ENCODE data around the gene ATP5ME. TPM values are rescaled to one million over a fixed set of nuclear protein-coding genes. Genes with fewer than 3 reads are reported as not detected.

ATP5ME gene
- total and polyA plus RNA-seq, 4 donors, result 31.4 to 621 (median 169) TPM

GRCh38 chr4:688854-689681 is 15.0 kb upstream of the ATP5ME start, which contains the start of gene SLC49A3:
Gene SLC49A3, minus strand, starts transcription at chr4:689151. Its CDS starts 24 bp downstream, at chr4:689127.
- Histone ChIP-seq H3K4me1 (ENCODE audit: control insufficient read depth in 4 of 4, insufficient read depth in 4 of 4, low read length in 3 of 4) (peaks cover 9 to 25% (median 21%) of the 10 kb centered on the region in 4 donors), H3K27ac (ENCODE audit: low read depth in 1 of 2, low read length in 2 of 2) (peak within 1 kb of the TSS; percentile 68 to 79), H3K4me3 (ENCODE audit: low read depth in 1 of 3, low read length in 3 of 3) (peak within 1 kb of the TSS in 2 of 3 donors; percentile 18 to 50), H3K36me3 (ENCODE audit: control insufficient read depth in 4 of 4, insufficient read depth in 3 of 4, low read depth in 1 of 4, low read length in 3 of 4) (no peaks in the 10 kb centered on the region), H3K9ac (ENCODE audit: low read depth in 1 of 2, low read length in 2 of 2) (peak within 1 kb of the TSS in 1 of 2 donors; percentile 6), H3K27me3 (ENCODE audit: control insufficient read depth in 4 of 4, insufficient read depth in 4 of 4, low read length in 3 of 4) (no peaks in the 10 kb centered on the region), H3K9me3 (ENCODE audit: control insufficient read depth in 4 of 4, low read length in 3 of 4) (no peaks in the 10 kb centered on the region)
- no peak for DNase-seq (ENCODE audit: low spot score)
- 23% methylated on average over 59 of the region's 59 CpGs for WGBS
- no peak for TF ChIP-seq FOXA2 (IDR thresholded peaks at IDR 0.05)
- TF ChIP-seq, protein P1, sequence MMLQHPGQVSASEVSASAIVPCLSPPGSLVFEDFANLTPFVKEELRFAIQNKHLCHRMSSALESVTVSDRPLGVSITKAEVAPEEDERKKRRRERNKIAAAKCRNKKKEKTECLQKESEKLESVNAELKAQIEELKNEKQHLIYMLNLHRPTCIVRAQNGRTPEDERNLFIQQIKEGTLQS (IDR thresholded peaks at IDR 0.05), result no peak
- TF ChIP-seq RXRA (IDR thresholded peaks at IDR 0.05), result no peak
- TF ChIP-seq FOXA1 (IDR thresholded peaks at IDR 0.05), result no peak

DNA sequence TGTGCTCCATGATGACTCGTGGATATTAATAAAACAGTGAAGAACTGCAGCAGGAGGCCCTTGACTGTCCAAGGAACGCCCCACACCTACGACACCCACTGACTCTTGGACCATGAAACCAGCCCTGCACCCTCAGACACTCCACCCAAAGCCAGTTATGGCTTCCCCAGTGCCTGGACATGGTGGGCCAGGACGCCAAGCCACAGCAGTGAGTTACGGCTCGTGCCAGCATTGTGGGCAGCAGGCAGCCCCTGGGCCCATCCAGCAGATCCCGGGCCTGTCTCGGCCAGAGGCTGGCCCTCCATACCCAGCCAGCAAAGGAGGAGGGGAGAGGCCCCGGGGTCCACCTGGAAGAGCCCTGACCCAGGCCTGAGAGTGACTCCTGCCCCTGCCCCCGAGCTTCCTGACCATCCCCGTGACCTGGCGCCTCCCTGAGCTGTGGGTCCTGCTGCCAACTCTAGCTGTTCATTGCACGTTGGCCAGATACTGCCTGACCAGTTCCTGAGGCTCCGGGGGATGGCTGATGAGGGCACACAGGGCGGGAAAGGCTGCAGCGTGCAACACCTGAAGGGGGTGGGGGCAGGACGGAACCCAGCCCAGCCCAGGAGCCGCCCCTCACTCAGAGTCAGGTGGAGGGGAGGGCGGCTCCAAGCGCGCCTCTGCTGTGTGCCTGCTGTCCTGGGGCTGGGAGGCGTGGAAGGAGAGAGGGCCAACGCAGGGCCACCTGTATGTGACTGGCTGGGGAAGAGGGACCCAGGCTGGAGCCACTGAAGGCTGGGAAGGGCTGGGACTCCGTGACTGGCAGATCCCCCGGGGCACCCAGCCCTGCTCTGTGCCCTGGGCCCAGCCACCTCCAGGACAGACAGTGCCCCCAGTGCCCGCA is 14.1 kb upstream of the ATP5ME start:
- H3K4me3 ChIP-seq (ENCODE audit: low read depth in 1 of 3, low read length in 3 of 3), result peak overlapping the region in 1 of 3 donors; percentile 50
- 67% methylated on average over 26 of the region's 26 CpGs for WGBS
- no peak for TF ChIP-seq TAF1 (conservative IDR thresholded peaks at IDR 0.05)
- peak in 1 of 2 donors; percentile 21 for TF ChIP-seq HNF4A (conservative IDR thresholded peaks at IDR 0.05)
- no peaks in the 10 kb centered on the region for H3K36me3 ChIP-seq (ENCODE audit: control insufficient read depth in 4 of 4, insufficient read depth in 3 of 4, low read depth in 1 of 4, low read length in 3 of 4)
- peak overlapping the region; percentile 68 to 79 for H3K27ac ChIP-seq (ENCODE audit: low read depth in 1 of 2, low read length in 2 of 2)
- H3K4me1 ChIP-seq (ENCODE audit: control insufficient read depth in 4 of 4, insufficient read depth in 4 of 4, low read length in 3 of 4), result peaks cover 9 to 32% (median 21%) of the 10 kb centered on the region in 4 donors
- H3K27me3 ChIP-seq (ENCODE audit: control insufficient read depth in 4 of 4, insufficient read depth in 4 of 4, low read length in 3 of 4), result no peaks in the 10 kb centered on the region
- no peaks in the 10 kb centered on the region for H3K9me3 ChIP-seq (ENCODE audit: control insufficient read depth in 4 of 4, low read length in 3 of 4)
- H3K9ac ChIP-seq (ENCODE audit: low read depth in 1 of 2, low read length in 2 of 2), result no peak overlapping the region
- DNase-seq (ENCODE audit: low spot score), result no peak

DNA sequence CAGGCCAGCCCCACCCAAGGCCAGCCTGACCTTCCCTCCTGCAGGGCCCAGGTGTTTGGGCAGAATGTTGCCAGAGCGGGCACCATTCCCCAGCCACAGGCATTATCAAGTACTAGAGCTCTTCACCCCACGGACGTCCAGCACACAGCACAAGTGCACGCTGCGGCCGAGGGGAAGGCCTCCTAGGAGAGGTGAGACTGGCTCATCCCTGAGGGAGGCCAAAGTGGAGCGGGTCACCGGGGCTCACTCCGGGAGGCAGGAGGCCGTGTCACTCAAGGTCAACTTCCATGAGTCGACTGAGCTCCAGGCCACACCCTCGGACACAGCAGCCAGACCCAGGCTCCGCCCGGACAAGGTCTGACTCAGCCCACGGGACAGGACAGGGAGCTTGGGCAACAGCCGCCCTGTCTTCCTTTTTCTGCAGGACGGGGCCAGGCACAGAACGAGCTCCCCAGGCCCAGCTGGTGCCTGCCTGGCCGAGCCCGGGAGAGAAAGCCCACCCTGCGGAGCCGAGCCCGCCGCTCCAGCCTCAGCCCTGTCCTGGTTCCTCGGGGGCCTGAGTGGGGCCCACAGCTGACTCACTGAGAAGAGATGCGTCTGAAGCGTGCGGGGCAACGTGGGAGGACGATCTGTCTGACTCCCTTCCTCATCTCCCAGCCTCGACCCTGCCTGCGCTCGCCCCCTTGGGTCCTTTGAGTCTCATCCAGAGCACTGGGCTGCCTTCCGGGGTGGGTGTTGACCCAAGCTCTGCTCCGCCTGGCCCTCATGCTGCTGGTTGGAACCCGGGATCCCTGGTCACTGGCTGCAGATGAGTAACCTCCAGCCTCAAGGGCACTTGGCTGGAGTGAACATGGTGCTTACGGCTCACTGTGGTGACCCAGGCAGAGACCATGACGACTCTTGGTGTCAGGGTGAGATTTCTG is 13.2 kb upstream of the ATP5ME start:
- no peaks in the 10 kb centered on the region for H3K27me3 ChIP-seq (ENCODE audit: control insufficient read depth in 4 of 4, insufficient read depth in 4 of 4, low read length in 3 of 4)
- peaks cover 9 to 32% (median 19%) of the 10 kb centered on the region in 4 donors for H3K4me1 ChIP-seq (ENCODE audit: control insufficient read depth in 4 of 4, insufficient read depth in 4 of 4, low read length in 3 of 4)
- no peaks in the 10 kb centered on the region for H3K9me3 ChIP-seq (ENCODE audit: control insufficient read depth in 4 of 4, low read length in 3 of 4)
- peak overlapping the region in 1 of 3 donors; percentile 3 for H3K4me3 ChIP-seq (ENCODE audit: low read depth in 1 of 3, low read length in 3 of 3)
- no peak for DNase-seq (ENCODE audit: low spot score)
- no peak overlapping the region for H3K9ac ChIP-seq (ENCODE audit: low read depth in 1 of 2, low read length in 2 of 2)
- H3K27ac ChIP-seq (ENCODE audit: low read depth in 1 of 2, low read length in 2 of 2), result peak overlapping the region; percentile 60 to 79
- WGBS, result 53% methylated on average over 38 of the region's 38 CpGs
- no peaks in the 10 kb centered on the region for H3K36me3 ChIP-seq (ENCODE audit: control insufficient read depth in 4 of 4, insufficient read depth in 3 of 4, low read depth in 1 of 4, low read length in 3 of 4)
- TF ChIP-seq FOXA2 (IDR thresholded peaks at IDR 0.05) (no peak), MAX (IDR thresholded peaks at IDR 0.05) (no peak), HNF4G (IDR thresholded peaks at IDR 0.05) (no peak), HNF4A (conservative IDR thresholded peaks at IDR 0.05) (peak; percentile 77 to 79), FOXA1 (IDR thresholded peaks at IDR 0.05) (no peak), YY1 (IDR thresholded peaks at IDR 0.05) (no peak), ZBTB33 (IDR thresholded peaks at IDR 0.05) (no peak), TAF1 (conservative IDR thresholded peaks at IDR 0.05) (no peak), EGR1 (IDR thresholded peaks at IDR 0.05; ENCODE audit: low read depth in 2 of 2) (no peak), JUND (IDR thresholded peaks at IDR 0.05) (peak in 1 of 2 donors; percentile 76), SP1 (IDR thresholded peaks at IDR 0.05) (peak; percentile 68), NR2F2 (IDR thresholded peaks at IDR 0.05) (peak; percentile 48), RXRA (IDR thresholded peaks at IDR 0.05) (peak; percentile 84 to 86), CTCF (IDR thresholded peaks at IDR 0.05; ENCODE audit: low read depth, low read length, missing input control) (no peak)

Data from liver (tissue), 9 donors.